Uterus (tissue), 2 donors: ENCODE results near the gene LMNB1.

Experiments
- POLR2A ChIP-seq, 2 donors: fragments of 450-650 bp; IDR thresholded peaks; one replicate each; pipeline ENCODE4 v1.6.1; 2016; ENCODE audit warnings: antibody characterized with exemption in 2 of 2, mild to moderate bottlenecking in 1 of 2, moderate library complexity in 1 of 2
- TF ChIP-seq, protein P1 (sequence below), 4 experiments: fragments of 200-600 bp in 2 of 4; fragments of 450-650 bp in 2 of 4; sonication (generic) in 2 of 4; IDR thresholded peaks; one replicate each; pipeline ENCODE4 v1.5.1; 2016 to 2019; ENCODE audit warnings: antibody characterized with exemption in 4 of 4, mild to moderate bottlenecking in 2 of 4, moderate library complexity in 1 of 4

GRCh38 chr5:126816649-126817048, 39.7 kb downstream of the LMNB1 start:
- TF ChIP-seq, protein P1, sequence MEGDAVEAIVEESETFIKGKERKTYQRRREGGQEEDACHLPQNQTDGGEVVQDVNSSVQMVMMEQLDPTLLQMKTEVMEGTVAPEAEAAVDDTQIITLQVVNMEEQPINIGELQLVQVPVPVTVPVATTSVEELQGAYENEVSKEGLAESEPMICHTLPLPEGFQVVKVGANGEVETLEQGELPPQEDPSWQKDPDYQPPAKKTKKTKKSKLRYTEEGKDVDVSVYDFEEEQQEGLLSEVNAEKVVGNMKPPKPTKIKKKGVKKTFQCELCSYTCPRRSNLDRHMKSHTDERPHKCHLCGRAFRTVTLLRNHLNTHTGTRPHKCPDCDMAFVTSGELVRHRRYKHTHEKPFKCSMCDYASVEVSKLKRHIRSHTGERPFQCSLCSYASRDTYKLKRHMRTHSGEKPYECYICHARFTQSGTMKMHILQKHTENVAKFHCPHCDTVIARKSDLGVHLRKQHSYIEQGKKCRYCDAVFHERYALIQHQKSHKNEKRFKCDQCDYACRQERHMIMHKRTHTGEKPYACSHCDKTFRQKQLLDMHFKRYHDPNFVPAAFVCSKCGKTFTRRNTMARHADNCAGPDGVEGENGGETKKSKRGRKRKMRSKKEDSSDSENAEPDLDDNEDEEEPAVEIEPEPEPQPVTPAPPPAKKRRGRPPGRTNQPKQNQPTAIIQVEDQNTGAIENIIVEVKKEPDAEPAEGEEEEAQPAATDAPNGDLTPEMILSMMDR (IDR thresholded peaks at IDR 0.05), result no peak
- no peak for TF ChIP-seq POLR2A (IDR thresholded peaks at IDR 0.05)
